HS-5 (cell line): Measurements from ENCODE around the gene NOS1AP.
"Not testable (repeated sequence)": the region's sequence is repeated elsewhere in the genome, so short reads cannot be mapped to it uniquely, and the experiment has no call there.

Experiments used
- DNase-seq: peaks from one replicate; pipeline ENCODE4 v3.0.0-alpha.2; 2012; ENCODE audit warnings: low read depth

The NOS1AP gene

DNA sequence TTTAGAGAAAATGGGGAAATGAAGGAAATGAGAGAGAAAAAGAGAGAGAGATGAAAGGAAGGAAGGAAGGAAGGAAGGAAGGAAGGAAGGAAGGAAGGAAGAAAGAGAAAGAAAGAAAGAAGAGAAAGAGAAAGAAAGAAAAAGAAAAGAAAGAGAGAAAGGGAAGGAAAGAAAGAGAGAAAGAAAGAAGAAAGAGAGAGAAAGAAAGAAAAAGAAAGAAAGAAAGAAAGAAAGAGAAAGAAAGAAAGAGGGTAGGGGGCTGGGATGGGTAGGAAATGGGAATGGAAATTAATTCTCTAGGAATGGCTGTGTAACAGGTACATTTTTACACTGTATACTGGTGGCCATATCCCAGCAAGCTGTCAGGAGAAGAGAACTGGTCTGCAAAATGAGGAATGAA lies 346.7 kb downstream of the NOS1AP start:
- DNase-seq = no peak

DNA sequence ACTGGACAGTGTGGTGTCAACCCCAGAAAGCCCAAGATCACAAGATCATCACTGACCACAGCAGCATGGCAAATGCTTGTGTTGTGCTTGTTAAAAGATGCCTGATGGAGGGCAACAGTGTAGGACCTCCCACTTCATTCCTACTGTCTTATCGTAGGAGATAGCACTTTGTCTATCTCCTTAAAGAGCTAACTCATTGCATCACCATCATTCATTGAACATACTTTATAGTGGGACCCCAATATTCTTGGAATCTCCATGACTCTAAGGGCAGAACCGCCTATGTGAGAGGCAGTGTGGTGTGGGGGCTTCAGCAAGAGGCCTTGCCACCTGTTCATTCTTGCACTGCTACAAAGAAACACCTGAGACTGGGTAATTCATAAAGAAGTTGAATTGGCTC lies 347.4 kb downstream of the NOS1AP start:
- no peak for DNase-seq

DNA sequence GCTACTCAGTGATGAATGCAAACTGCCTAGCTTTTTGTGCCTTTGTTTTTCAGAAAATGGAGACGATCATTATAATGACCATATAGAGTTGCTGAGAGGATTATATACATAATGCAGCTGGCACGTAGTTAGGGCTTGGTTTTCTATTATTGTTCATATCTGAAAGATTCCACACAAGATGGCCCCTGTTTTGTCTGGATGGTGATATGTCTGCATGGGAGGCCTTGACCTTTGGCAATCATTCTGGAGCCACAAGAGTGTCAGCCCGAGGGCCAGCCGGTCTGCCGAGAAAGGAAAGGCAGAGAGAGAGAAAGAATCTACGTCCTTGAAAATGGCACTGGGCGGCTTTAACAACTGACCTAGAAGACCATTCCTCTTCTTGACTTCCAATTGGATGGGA lies 348.2 kb downstream of the NOS1AP start:
- no peak for DNase-seq

DNA sequence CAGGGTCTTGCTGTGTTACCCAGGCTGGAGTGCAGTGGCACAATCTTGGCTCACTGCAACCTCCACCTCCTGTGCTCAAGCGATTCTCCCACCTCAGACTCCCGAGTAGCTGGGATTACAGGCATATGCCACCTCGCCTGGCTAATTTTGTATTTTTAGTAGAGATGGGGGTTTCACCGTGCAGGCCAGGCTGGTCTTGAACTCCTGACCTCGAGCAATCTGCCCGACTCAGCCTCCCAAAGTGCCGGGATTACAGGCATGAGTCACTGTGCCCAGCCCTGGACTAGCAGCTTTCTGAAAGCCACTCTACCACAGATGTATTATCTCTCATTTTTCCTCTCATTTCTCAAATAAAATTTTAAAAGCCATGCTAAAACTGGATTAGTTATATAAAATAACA lies 349.1 kb downstream of the NOS1AP start:
- DNase-seq = not testable (repeated sequence)

DNA sequence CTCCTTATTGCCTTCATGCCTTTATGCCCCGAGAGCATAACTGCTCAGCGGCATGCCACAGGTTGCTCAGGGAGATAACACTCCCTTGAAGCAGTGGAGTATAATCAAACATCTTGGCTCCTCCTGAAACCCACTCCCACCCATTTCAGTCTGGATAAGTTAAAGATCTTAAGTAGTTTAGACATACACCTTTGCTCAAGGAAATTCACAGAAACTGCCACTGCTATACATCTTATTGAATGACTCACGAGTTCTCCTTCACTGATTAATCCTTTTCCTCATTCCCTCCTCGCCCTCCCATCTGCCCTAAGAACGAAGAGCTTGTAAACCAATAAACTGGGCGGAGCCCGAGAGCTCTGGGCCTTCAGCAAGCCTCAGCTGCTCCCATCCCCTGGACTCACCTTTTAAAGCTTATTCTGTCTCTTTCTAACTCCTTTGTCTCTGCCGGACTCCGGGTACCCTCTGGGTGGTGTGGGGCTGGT lies 350.0 kb downstream of the NOS1AP start:
- not testable (repeated sequence) for DNase-seq
